Stimulated activated CD8-positive, alpha-beta memory T cell treated with anti-CD3 and anti-CD28 coated beads, Interleukin-7, amount 100 ng/mL, for 24 hours (primary cell): ENCODE results near the gene RABGAP1.
"Not testable (repeated sequence)": the region's sequence is repeated elsewhere in the genome, so short reads cannot be mapped to it uniquely, and the experiment has no call there.

Experiments used
- DNase-seq: peaks from one replicate; pipeline ENCODE4 v3.0.0-alpha.2; 2020; ENCODE audit warnings: low read depth

Gene RABGAP1

DNA sequence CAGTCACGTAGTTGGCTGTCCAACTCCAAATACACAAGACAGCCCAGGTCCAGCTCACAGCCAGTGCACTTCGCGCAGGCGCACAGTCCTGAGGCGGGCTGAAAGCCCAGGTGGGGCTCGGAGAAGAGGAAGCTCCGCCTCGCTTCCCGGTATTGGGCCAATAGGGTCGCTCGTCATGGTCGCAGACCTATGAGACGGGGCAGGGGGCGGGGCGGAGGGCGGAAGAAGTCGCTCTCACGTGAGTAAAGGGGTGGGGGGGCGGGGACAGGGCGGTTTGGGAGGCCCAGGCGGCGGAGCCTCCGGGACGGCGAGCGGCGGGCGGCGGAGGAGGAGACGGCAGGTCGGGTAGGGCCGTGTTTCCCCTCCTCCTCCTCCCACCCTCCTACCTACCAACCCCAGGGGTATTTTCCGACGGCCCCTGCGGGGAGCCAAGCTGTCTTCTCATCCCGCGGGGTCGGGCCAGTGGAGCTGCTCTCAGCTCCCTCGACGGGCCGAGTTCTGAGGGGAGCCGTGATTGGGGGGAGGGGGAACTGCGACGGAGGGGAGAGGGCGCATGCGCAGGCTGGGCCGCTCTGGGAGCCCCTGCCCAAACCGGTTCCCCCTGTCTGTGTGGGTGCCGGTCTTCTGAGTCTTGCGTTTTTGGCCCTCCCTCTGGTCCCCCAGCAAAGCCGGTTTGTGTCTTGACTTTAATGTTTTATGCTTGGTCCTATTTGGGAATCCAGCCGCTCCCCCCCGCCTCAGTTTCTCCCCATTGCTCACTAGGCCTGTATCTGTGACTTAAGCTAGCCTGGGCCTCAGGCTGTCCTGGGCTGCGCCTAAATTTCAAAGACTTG, at the start of gene RABGAP1:
Gene RABGAP1 (plus strand): TSS at position 272 of the 833 bp plus-strand sequence. CDS start 16,040 bp downstream, outside the sequence.
- DNase-seq = peak; percentile 98

DNA sequence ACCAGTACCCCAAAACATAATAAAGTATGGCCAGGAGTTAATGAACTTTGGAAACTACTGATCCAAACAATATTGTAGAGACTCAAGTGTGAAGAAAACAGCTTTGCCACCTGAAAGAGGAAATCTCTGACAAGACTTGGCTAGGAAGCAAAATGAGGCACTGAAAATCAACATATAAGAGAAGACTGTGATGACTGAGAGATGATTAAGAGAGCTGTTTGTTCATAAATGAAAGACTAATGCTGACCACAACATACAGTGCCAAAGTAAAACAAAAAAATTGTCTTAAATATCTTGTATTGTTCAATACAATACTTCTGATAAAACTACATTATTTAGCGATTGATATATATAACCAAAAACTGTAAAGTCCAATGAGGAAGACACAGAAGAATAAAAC, 42.9 kb upstream of the RABGAP1 start:
- DNase-seq = no peak

DNA sequence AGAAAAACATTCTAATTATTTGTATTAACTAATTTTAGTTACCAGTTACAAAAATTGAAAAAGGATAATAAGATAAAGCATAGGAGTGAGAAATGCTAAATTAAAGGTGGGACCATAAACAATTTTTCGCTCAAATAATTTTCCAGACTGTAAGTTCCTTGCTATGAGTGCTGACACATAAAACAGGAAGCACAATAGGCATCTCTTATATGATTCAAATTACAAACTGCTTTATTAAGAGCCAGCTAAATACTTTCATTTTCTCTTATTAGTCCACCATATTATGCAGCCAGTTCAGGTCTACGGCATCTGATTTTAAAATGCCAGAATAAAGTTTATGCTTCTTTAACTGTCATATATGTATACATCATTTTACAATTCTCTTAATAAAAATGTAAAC, 40.0 kb upstream of the RABGAP1 start:
- no peak for DNase-seq

DNA sequence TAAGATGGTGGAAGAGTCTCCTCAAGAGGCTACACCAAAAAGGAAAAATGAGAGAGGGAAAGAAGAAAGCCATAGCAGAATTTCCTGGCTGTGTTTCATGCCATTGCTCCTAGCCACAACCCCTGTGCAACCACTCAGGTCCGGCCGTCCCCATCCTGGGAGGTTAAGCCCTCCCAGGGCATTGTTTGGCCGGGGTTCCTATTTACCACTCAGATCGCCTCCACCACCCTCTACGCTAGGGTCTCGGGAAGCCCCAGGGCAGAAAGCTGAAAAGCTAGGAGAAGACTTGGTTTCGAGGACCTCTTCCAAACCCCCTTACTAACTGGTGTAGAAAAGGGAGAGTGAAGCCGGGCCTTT, 36.4 kb upstream of the RABGAP1 start:
- peak; percentile 8 for DNase-seq

DNA sequence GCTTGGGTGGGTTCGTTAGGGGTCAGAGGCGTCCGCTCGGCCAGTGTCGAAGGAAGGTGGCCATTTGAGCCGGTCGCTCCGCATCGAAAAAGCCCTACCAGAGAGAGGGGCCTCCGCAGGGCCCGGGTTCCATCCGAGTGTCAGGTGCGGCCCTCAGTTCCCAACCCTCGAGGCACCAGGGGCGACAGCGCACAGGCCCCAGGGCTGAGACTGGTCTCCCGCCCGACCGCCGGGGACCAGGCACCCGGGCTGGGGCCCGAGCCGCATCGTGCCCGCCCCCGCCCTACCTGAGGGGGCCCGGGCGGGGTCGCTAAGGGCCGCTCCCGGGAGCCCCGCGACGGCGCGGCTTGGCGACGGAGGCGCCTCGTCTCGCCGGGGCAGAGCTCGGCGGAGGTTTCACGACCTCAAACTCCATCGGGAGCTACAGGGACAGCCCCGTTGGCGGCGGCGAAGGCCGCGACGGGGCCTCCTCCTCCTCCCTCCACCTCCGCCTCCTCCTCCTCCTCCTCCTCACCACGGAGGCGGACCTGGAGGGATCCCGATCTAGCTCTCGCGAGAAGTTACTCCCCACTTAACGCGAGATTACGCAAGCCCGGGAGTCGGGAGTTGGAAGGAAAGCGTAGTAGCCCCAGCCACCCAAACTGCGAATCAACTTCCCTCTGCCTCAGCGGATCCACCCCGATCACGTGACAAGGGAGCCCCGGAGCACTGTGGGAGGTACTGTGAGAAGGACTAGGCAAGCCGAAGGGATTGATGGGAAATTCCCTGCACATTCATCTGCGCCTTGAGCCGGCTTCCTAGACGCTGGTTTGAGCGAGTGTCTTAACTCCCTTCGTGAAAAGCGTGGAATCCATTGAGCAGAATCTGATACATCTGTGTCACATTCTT, 35.8 kb upstream of the RABGAP1 start, which contains the start of gene RC3H2:
Gene RC3H2 (minus strand): TSS at position 537 of the 888 bp plus-strand sequence. CDS start 7,850 bp downstream, outside the sequence.
- DNase-seq = peak; percentile 91

DNA sequence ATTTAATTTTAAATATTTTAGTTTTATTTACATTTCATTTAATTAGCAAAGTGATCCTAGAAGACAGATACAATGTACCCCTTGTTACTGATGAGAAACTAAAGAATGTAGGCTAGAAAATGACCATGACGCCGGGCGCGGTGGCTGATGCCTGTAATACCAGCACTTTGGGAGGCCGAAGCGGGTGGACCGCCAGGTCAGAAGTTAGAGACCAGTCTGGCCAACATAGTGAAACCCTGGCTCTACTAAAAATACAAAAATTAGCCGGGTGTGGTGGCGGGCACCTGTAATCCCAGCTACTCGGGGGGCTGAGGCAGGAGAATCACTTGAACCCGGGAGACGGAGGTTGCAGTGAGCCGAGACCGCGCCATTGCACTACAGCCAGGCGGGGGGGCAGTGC, 34.7 kb upstream of the RABGAP1 start:
- not testable (repeated sequence) for DNase-seq

DNA sequence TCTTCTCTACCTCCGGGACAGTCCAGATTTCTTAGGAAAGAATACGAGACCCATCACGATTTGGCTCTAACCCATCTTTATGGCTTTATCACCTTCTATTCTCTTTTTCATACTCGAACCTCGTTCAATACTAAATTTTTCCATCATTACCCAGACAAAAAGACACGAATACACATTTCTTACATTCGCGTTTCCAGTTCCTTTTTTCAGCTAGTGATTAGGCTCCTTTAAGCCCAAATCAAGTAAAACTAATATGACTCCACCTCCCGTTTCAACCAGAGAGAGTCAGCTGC, 28.2 kb upstream of the RABGAP1 start:
- no peak for DNase-seq

DNA sequence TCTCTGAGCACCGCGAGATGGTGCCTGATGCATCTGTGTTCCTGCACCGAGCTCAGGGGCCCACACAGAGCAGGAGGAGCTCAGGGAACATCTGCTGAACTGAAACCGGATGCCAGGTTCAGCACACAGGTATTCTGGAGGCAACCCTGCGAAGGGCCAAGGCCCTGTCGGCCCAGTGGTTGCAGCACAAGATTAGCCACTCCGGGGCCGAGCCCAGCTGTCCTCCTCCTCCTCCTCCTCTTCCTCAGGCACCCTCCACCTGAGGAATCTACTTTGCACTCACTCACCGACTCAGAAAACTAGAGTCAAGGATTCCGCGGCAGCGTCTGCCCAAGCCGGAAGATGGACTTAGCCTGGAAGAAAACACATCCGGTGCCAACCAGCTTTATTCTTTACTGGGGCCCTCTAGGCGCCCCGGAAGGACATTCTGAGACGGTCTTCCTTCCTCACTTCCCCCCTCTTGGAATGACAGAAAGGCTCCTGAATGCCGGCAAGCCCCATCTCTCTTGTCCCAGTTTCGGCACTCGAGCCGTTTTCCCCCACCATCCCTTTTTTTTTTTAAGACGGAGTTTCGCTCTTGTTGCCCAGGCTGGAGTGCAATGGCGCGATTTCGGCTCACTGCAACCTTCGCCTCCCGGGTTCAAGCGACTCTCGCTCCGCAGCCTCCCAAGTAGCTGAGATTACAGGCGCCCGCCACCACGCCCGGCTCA, 27.7 kb upstream of the RABGAP1 start, which contains the start of gene ZBTB6:
Gene ZBTB6 (minus strand): TSS at position 360 of the 710 bp plus-strand sequence. CDS start 1,251 bp downstream, outside the sequence.
- peak; percentile 30 for DNase-seq

DNA sequence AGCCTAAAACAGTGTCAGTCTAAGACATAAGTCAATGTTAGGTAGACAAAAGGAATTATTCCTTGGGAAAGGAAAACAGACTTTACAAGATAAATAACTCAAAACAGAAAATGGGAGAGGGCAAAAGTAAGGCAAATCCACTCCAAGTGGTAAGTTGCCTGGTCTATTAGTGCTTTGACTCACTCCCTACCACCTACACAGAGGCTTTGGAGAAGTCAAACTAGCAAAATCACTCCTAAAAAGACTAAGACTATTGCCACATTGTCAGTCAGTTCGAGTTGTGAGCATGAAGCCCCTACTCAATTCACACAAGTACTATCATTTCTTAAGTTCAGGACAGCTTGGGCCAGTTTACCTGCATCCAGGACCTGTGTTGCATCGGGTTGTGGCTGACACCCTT, 22.5 kb upstream of the RABGAP1 start:
- no peak for DNase-seq

DNA sequence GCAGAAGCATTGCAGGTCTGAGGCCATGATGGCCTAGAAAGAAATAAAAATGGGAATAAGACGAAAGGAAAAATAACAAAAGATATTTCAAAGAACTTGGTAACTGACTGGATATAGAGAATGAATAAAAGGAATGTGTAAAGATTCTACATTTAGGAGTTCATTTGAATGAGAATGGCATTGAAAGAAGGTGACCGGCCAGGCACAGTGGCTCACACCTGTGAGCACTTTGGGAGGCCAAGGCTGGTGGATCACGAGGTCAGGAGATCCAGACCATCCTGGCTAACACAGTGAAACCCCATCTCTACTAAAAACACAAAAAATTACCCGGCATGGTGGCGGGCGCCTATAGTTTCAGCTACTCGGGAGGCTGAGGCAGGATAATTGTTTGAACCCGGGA, 18.1 kb upstream of the RABGAP1 start:
- DNase-seq = no peak

DNA sequence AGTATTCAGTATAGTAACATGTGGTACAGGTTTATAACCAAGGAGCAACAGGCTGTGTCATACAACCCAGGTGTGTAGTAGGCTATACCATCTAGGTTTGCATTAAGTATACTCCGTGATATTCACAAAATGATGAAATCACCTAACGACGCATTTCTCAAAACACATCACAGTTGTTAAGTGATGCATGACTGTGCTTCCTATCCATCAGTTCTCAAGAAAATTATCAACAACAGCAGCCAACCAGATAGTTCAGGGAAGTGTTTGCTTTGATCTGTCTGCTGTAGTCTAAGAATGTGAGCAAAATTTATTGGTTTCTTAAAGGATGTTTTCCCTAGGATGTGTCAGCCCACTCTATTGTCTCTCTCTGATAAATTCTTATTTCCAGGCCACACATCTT, 16.9 kb upstream of the RABGAP1 start:
- no peak for DNase-seq

DNA sequence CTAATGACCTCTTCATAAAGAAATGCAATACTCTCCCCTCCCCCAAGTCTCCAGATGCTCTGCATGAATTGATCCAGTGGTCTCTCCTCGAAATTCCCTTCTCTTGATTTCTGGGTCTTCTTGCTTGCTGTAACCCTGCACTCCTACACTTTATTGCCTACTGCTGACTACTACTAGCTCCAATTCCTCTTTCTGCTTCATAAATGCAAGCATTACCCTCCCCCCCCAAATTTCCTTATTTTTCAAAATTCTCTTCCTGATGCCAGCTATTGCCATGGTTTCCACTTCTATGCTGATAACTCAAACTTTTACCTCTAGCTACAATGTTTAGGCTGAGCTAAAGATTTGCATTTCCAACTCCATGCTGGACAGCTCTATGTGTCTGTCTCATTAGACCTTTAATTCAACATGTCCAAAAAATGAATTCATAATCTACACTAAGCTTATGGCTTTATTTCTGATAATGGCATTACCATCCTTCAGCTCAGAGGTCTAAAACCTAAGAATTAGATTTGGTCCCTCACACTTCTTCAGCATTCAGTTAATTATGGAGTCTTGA, 10.9 kb upstream of the RABGAP1 start:
- DNase-seq = no peak

DNA sequence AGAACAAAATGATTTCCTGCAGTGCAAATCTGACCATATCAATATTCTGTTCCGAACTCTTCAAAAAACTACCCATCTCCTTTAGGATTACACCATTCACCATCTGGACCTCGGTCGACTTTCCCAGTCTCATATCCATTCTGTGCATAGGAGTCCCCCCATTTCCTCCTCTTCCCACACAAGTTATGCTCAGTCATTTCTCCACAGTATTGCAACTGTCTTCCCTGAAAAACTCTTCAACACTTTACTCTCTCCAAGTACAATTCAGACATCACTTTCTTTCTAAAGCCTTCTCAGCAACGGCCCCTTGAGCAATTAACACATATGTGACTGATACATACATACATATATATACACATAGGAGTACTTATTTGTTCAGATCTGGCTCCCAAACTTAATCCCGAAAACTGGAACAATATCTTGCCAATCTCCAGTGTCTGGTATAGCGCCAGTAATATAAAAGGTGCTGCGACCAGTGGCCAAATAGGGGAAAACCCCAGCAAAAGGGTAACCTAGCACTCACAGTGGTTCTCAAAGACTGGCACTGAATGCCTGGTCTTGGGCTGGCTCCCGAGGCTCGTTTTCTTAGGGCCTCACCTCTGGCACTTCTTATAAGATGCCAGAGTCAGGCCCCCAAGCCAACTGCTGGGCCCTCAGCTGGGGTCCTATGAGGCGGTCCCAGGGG, 10.1 kb upstream of the RABGAP1 start:
- no peak for DNase-seq

DNA sequence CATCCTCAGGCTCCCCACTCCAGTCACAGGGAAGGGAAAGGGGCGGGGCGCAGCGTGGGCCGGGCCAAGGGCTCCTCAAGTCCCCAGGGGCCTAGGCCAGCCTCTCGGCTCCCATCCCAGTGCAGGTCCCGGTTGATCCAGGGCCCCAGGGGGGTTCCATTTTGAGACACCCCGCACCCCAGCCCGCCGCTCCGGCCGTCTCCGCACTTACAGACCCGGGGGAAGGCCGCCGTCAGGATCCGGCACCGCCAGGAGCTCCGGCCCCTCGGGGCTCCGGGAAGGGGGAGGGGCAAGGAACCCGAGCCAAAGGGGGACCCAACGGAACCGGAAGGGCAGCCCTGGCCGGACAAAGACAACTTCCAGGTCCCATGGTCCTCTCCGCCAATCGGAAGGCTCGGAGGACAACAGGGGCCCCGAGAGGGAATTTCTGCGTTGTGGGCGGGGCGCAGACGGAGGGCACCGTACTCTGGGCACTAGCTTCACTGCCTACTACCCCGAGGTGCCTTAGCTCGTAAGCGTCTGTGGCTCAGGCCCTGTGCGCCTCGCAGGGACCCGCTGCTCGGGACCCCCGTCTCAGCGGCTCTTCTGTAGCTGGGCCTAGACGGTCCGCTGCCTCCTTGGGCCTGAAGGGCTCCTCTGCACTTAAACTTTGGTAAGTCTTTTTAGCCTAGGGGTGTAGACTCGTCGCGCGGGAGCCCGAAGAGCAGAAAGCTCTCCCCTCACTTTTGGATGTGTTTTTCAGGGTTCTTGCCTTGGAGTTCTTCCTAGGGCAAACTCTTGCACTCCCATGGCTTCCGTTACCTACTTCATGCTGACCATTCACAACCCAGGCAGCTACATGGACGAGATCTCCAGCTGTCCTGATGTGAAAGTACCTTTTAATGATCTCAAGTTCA, 9.3 kb upstream of the RABGAP1 start, which contains the start of gene ZBTB26:
Gene ZBTB26 (minus strand): TSS at position 287 of the 896 bp plus-strand sequence. CDS start 11,578 bp downstream, outside the sequence.
- peak; percentile 76 for DNase-seq

DNA sequence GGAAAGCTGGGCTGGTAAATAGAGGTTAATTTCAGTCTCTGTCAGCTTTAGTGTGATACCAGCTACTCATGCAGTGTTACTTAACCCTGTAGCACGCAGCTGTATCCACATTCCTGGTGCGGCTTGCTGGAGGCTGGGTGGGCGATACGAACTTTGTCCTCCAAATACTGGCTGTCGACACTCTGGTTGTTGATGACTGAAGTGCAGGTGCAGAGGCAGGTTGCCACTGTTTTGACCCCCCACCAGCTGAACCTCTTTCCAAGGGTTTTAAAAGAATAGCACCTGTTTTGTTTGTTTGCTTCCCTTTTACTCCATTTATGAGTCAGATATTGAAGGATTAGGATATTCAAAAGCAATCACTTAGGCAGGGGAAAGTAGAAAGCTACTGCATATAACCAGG, 4.4 kb upstream of the RABGAP1 start:
- DNase-seq = no peak

DNA sequence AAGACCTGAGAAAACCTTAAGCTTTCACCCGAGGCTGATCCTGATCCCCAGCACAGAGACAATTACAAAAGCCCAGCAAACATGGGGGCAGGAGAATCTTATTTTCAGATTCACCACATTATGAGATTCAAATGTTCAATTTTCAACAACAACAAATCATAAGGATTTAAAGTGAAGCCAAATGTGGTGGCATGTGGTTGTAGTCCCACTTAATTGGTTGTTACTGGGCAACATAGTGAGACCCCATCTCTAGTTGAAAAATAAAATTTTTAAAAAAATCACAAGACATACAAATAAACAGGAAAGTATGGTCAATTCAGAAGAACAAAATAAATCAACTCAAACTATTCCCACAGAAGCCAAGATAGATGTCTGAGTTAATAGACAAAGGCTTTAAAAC, 3.9 kb upstream of the RABGAP1 start:
- no peak for DNase-seq

DNA sequence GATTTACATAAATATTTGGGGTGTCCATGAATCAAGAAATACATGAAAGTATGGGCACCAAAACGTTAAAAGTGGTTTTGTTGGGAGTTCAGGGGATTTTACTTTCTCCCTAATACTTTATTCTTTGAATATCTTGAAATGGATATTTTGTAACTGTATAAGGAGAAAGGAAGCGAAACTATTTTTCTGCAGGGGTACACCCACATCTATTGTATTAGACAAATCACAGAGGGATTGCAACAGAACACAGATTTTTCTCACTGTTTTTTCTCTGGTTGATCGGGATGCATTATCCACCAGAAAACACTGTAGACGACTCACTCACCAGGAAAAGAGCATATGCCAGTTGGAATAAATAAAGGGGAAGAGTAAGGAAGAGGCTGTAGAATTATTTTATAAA, 1.2 kb upstream of the RABGAP1 start:
- no peak for DNase-seq

DNA sequence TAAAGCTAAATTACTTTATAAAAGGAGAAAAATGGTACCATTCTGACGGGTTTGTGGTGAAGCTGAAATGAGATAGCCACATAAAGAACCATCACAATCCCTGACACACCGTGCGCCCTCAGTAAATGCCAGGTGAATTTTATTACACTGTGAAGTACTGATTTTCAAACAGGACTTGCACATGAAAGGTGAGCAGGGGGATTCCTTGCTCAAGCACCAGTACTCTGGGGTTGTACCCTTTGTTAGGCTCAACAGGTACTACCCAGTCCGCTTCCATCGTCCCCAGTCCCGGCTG, 419 bp upstream of the RABGAP1 start:
- DNase-seq = no peak

DNA sequence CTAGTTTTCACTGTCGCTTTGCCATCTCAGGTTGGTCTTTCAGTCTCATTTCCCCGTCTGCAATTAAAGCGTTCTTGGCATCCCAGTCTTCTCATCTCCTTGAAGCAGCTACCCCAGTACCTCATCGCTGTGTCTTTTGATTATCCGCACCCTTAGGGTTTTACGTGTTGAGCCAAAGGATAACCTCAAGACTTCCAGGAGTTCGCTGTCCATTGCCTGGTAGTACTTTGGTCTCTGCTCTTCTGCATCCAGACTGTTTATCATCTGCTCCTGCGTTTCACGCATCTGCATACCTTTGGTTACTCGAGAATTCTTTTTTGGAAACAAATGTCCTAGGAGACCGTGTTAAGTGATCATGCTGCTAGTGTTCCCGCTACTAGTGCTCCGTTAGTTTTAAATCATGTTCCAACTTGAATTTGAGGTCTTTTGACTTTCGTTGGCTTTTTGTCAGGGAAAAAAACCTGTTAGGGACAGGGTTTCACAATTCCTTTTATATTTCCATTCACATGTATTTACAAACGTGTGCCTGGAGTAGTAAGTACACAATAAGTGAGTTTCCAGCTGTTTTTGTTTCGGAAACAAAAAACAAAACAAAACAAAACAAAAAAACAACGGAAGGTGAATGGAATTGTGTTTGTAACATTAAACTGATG, 888 bp downstream of the RABGAP1 start:
- DNase-seq = no peak
